ENCODE measurements around the gene NKAPD1.

The NKAPD1 gene

DNA sequence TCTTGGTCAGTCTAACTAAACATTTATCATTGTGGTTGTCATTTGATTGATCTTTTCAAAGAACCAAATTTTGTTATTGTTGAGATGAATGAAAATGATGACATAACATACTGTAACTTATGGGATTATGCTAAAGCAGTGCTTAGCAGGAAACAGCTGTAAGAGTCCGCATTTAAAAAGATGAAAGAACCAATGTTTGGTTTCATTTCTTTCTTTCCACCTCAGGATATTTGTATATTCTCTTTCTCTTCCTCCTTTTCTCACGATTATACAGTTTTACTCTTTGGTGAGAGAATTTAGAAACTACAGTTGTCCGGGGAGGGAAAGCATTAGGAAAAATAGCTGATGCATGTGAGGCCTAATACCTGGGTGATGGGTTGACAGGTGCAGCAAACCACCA is 23.4 kb upstream of the NKAPD1 start:
- TF ChIP-seq CTCF (conservative IDR thresholded peaks at IDR 0.05; ENCODE audit: low read depth, low read length), result no peak
- H3K4me2 ChIP-seq, result no peak overlapping the region

DNA sequence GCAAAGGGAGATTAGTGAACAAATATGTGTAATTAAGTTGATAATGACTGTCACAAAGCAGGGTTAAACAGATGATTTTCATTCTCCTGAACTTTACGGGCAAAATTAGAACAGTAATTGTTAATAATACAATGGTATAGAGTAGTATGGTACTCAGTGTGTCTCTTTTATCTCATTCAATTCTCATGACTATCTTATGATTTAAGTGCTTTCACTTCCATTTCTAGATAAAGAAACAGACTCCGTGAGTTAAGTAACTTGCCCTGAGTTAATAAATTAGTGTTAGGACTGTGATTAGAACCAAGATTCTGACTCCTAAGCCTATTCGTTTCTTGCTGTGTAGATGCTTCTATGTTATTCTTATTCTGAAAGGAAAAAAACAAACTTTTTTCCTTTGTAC is 22.3 kb upstream of the NKAPD1 start:
- no peak for TF ChIP-seq CTCF (conservative IDR thresholded peaks at IDR 0.05; ENCODE audit: low read depth, low read length)

More for the DNA sequence above, 23.4 kb upstream of the NKAPD1 start:
- Histone ChIP-seq H4K20me1 (ENCODE audit: insufficient read depth) (no peaks in the 10 kb centered on the region), H3K36me3 (ENCODE audit: insufficient read depth) (no peaks in the 10 kb centered on the region), H3K27ac (no peak overlapping the region), H2AFZ (ENCODE audit: low read depth) (no peak overlapping the region), H3K4me3 (IDR thresholded peaks at IDR 0.05; ENCODE audit: insufficient read depth, low read depth, low read length) (no peak overlapping the region), H3K9ac (no peak overlapping the region), H3K27me3 (ENCODE audit: insufficient read depth, low read depth) (no peaks in the 10 kb centered on the region), H3K79me2 (ENCODE audit: insufficient read depth, low read depth) (no peaks in the 10 kb centered on the region), H3K4me1 (ENCODE audit: low read depth, poor library complexity, severe bottlenecking) (no peaks in the 10 kb centered on the region)

DNA sequence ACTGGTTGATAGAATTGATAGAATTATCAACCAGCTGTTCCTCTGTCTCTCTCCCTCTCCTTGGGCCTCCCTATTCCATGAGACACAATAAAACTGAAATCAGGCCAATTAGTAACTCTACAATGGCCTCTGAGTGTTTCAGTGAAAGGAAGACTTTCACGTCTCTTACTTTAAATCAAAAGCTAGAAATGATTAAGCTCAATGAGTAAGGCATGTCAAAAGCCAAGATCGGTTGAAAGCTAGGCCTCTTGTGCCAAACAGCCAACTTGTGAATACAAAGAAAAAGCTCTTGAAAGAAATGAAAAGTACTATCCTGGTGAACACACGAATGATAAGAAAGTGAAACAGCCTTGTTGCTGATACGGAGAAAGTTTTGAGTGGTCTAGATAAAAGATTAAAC is 16.9 kb upstream of the NKAPD1 start:
- Histone ChIP-seq H3K9ac (no peak overlapping the region), H2AFZ (ENCODE audit: low read depth) (no peak overlapping the region), H3K79me2 (ENCODE audit: insufficient read depth, low read depth) (no peaks in the 10 kb centered on the region), H3K27me3 (ENCODE audit: insufficient read depth, low read depth) (no peaks in the 10 kb centered on the region), H3K4me3 (IDR thresholded peaks at IDR 0.05; ENCODE audit: insufficient read depth, low read depth, low read length) (no peak overlapping the region), H3K36me3 (ENCODE audit: insufficient read depth) (no peaks in the 10 kb centered on the region), H4K20me1 (ENCODE audit: insufficient read depth) (no peaks in the 10 kb centered on the region), H3K4me1 (ENCODE audit: low read depth, poor library complexity, severe bottlenecking) (no peaks in the 10 kb centered on the region), H3K4me2 (no peak overlapping the region), H3K27ac (no peak overlapping the region)
- TF ChIP-seq CTCF (conservative IDR thresholded peaks at IDR 0.05; ENCODE audit: low read depth, low read length), result no peak

More for the DNA sequence above, 22.3 kb upstream of the NKAPD1 start:
- no peak overlapping the region for H3K9ac ChIP-seq
- no peak overlapping the region for H3K4me3 ChIP-seq (IDR thresholded peaks at IDR 0.05; ENCODE audit: insufficient read depth, low read depth, low read length)
- no peak overlapping the region for H3K27ac ChIP-seq
- no peak overlapping the region for H3K4me2 ChIP-seq
- H3K4me1 ChIP-seq (ENCODE audit: low read depth, poor library complexity, severe bottlenecking), result no peaks in the 10 kb centered on the region
- no peaks in the 10 kb centered on the region for H3K36me3 ChIP-seq (ENCODE audit: insufficient read depth)
- H2AFZ ChIP-seq (ENCODE audit: low read depth), result no peak overlapping the region
- H3K27me3 ChIP-seq (ENCODE audit: insufficient read depth, low read depth), result no peaks in the 10 kb centered on the region
- no peaks in the 10 kb centered on the region for H4K20me1 ChIP-seq (ENCODE audit: insufficient read depth)
- H3K79me2 ChIP-seq (ENCODE audit: insufficient read depth, low read depth), result no peaks in the 10 kb centered on the region

DNA sequence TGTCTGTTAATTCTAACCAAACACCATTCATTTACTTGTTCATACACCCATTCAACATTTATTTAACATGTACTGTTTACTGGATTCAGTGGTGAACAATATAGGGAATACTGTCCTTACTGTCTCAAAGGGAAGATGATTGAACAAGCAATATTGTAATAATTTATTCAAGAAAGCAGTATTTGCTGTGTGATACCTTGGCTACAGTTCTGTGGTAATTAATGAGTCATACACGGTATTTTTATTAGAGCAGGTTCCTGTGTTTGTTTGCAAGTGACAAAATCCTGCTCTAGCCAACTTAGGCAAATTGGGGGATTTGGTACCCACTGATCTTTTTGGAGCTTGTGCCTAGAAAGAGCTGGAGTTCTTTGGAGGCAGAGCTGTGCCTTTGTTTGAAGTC is 16.0 kb upstream of the NKAPD1 start:
- TF ChIP-seq CTCF (conservative IDR thresholded peaks at IDR 0.05; ENCODE audit: low read depth, low read length), result no peak
- Histone ChIP-seq H4K20me1 (ENCODE audit: insufficient read depth) (no peaks in the 10 kb centered on the region), H3K36me3 (ENCODE audit: insufficient read depth) (no peaks in the 10 kb centered on the region), H3K4me2 (no peak overlapping the region), H3K27me3 (ENCODE audit: insufficient read depth, low read depth) (no peaks in the 10 kb centered on the region), H3K4me3 (IDR thresholded peaks at IDR 0.05; ENCODE audit: insufficient read depth, low read depth, low read length) (no peak overlapping the region), H2AFZ (ENCODE audit: low read depth) (no peak overlapping the region), H3K9ac (no peak overlapping the region), H3K27ac (no peak overlapping the region), H3K79me2 (ENCODE audit: insufficient read depth, low read depth) (no peaks in the 10 kb centered on the region), H3K4me1 (ENCODE audit: low read depth, poor library complexity, severe bottlenecking) (no peaks in the 10 kb centered on the region)
